ENCODE results near the gene EVX1.

DNA sequence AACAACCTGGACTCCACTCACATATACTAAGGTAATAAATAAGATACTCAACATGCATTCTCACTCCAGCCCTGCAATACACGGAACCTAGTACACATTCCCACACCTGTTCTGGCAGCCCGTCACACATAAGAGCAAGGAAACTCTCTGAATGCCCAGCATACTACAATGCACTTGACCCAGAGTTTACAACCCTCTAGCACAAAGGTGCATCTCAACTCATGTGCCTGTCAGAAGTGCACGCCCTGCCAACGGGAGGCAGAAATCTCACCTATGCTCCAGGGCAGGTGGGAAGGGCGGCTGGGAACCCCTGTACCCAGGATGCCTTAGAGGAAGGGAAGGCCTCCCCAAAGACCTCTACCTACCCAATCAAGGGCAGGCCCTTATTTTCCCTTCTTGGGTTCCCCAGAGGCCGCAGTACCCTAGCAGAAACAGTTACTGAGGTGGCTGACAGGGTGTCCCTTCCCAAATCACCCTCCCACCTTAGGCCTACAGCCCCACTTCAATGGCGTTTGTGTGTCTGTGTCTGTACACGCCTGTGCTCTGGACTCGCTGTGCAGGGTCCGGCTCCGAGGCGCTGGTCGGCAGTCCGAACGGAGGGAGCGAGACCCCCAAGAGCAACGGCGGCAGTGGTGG is 2.0 kb downstream of the EVX1 start:
- TF ChIP-seq, protein P1, sequence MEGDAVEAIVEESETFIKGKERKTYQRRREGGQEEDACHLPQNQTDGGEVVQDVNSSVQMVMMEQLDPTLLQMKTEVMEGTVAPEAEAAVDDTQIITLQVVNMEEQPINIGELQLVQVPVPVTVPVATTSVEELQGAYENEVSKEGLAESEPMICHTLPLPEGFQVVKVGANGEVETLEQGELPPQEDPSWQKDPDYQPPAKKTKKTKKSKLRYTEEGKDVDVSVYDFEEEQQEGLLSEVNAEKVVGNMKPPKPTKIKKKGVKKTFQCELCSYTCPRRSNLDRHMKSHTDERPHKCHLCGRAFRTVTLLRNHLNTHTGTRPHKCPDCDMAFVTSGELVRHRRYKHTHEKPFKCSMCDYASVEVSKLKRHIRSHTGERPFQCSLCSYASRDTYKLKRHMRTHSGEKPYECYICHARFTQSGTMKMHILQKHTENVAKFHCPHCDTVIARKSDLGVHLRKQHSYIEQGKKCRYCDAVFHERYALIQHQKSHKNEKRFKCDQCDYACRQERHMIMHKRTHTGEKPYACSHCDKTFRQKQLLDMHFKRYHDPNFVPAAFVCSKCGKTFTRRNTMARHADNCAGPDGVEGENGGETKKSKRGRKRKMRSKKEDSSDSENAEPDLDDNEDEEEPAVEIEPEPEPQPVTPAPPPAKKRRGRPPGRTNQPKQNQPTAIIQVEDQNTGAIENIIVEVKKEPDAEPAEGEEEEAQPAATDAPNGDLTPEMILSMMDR (IDR thresholded peaks at IDR 0.05): no peak
- no peak for TF ChIP-seq POLR2AphosphoS5 (IDR thresholded peaks at IDR 0.05)
- TF ChIP-seq POLR2A (IDR thresholded peaks at IDR 0.05; ENCODE audit: low read depth): no peak
- no peak for TF ChIP-seq EP300 (IDR thresholded peaks at IDR 0.05)

Measured in esophagus muscularis mucosa (tissue), 4 donors.